ENCODE results near the gene IQCE.

GRCh38 chr7:2587134-2587533 lies 28.4 kb downstream of the IQCE start:
- TF ChIP-seq EZH2 (IDR thresholded peaks at IDR 0.05; ENCODE audit: low read length, missing control alignments) (no peak), CTCF (conservative IDR thresholded peaks at IDR 0.05 in 1 of 2, IDR thresholded peaks at IDR 0.05 in 1 of 2; ENCODE audit: low read depth in 1 of 2, low read length in 2 of 2) (no peak)
